ENCODE measurements around the gene PIK3AP1. TPM values are rescaled to one million over a fixed set of nuclear protein-coding genes. Genes with fewer than 3 reads are reported as not detected.

Gene PIK3AP1
- total RNA-seq, 6 donors from 2014 or later: 22.0 to 64.8 (median 34.6) TPM

DNA sequence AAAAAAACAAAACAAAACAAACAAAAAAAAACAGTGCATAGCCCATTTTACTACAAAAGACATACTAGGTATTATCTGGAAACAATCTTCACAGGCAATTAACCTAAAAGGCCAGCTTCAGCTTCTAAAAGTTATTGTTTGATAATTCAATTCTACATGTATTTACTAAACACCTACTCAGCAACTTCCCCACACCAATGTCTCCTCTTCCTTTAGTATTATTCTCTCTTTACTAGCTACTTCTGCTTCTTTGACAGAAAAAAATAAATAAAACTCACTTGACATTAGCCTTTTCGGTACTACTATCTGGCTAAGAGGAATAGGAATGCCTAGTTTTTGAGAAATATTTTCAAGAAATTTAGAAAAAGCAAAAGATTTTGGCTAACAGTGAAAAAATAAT lies 136.3 kb downstream of the PIK3AP1 start:
- ATAC-seq (ENCODE audit: low FRiP score in 2 of 2) (no peak), DNase-seq (no peak)
- Histone ChIP-seq H3K4me1 (peaks cover 53 to 75% (median 59%) of the 10 kb centered on the region in 4 donors), H3K27me3 (no peaks in the 10 kb centered on the region), H3K9me3 (no peaks in the 10 kb centered on the region), H3K27ac (no peak overlapping the region), H3K36me3 (no peaks in the 10 kb centered on the region), H3K4me3 (no peak overlapping the region)
- WGBS, 2 donors: 75 to 79% methylated on average over 1 of the region's 1 CpG
- TF ChIP-seq POLR2A (IDR thresholded peaks at IDR 0.05): no peak
- no peak for TF ChIP-seq POLR2AphosphoS5 (IDR thresholded peaks at IDR 0.05)
- TF ChIP-seq CTCF (IDR thresholded peaks at IDR 0.05): no peak
- no peak for TF ChIP-seq EP300 (IDR thresholded peaks at IDR 0.05)

- peaks cover 33 to 66% (median 46%) of the 10 kb centered on the region in 4 donors for H3K4me1 ChIP-seq
- H3K9me3 ChIP-seq: no peaks in the 10 kb centered on the region
- no peak overlapping the region for H3K4me3 ChIP-seq
- TF ChIP-seq POLR2AphosphoS5 (IDR thresholded peaks at IDR 0.05) (no peak), POLR2A (IDR thresholded peaks at IDR 0.05) (no peak), EP300 (IDR thresholded peaks at IDR 0.05) (no peak), CTCF (IDR thresholded peaks at IDR 0.05) (no peak)
- H3K27me3 ChIP-seq: no peaks in the 10 kb centered on the region
- 77 to 80% methylated on average over 2 of the region's 2 CpGs for WGBS, 2 donors
- H3K27ac ChIP-seq: no peak overlapping the region
- no peak for ATAC-seq (ENCODE audit: low FRiP score in 2 of 2)
- peaks cover 0 to 15% (median 0%) of the 10 kb centered on the region in 4 donors for H3K36me3 ChIP-seq
- no peak for DNase-seq
Measured at GRCh38 chr10:96579133-96579532, 141.2 kb downstream of the PIK3AP1 start.

GRCh38 chr10:96578633-96579032 lies 141.7 kb downstream of the PIK3AP1 start:
- Histone ChIP-seq H3K27ac (no peak overlapping the region), H3K9me3 (no peaks in the 10 kb centered on the region), H3K27me3 (no peaks in the 10 kb centered on the region), H3K4me3 (no peak overlapping the region), H3K4me1 (peaks cover 28 to 61% (median 41%) of the 10 kb centered on the region in 4 donors), H3K36me3 (peaks cover 0 to 15% (median 0%) of the 10 kb centered on the region in 4 donors)
- ATAC-seq (ENCODE audit: low FRiP score in 2 of 2): no peak
- DNase-seq: no peak
- WGBS, 2 donors: 83 to 90% methylated on average over 1 to 5 of the region's 5 CpGs
- TF ChIP-seq CTCF (IDR thresholded peaks at IDR 0.05) (no peak), POLR2AphosphoS5 (IDR thresholded peaks at IDR 0.05) (no peak), EP300 (IDR thresholded peaks at IDR 0.05) (no peak), POLR2A (IDR thresholded peaks at IDR 0.05) (no peak)

- no peaks in the 10 kb centered on the region for H3K27me3 ChIP-seq
- peaks cover 26 to 55% (median 35%) of the 10 kb centered on the region in 4 donors for H3K4me1 ChIP-seq
- no peak overlapping the region for H3K27ac ChIP-seq
- no peak for ATAC-seq (ENCODE audit: low FRiP score in 2 of 2)
- 82 to 87% methylated on average over 4 of the region's 4 CpGs for WGBS, 2 donors
- H3K9me3 ChIP-seq: no peaks in the 10 kb centered on the region
- no peak for TF ChIP-seq POLR2AphosphoS5 (IDR thresholded peaks at IDR 0.05)
- TF ChIP-seq POLR2A (IDR thresholded peaks at IDR 0.05): no peak
- no peak for TF ChIP-seq CTCF (IDR thresholded peaks at IDR 0.05)
- TF ChIP-seq EP300 (IDR thresholded peaks at IDR 0.05): no peak
- no peak for DNase-seq
- H3K36me3 ChIP-seq: peaks cover 0 to 15% (median 0%) of the 10 kb centered on the region in 4 donors
- no peak overlapping the region for H3K4me3 ChIP-seq
Measured at GRCh38 chr10:96578022-96578421, 142.3 kb downstream of the PIK3AP1 start.

GRCh38 chr10:96577069-96577468 lies 143.2 kb downstream of the PIK3AP1 start:
- WGBS, 2 donors: 81 to 83% methylated on average over 1 of the region's 1 CpG
- Histone ChIP-seq H3K9me3 (no peaks in the 10 kb centered on the region), H3K27ac (no peak overlapping the region), H3K27me3 (no peaks in the 10 kb centered on the region), H3K36me3 (peaks cover 0 to 15% (median 0%) of the 10 kb centered on the region in 4 donors), H3K4me3 (no peak overlapping the region), H3K4me1 (peaks cover 20 to 45% (median 29%) of the 10 kb centered on the region in 4 donors)
- ATAC-seq (ENCODE audit: low FRiP score in 2 of 2) (no peak), DNase-seq (no peak)
- TF ChIP-seq POLR2A (IDR thresholded peaks at IDR 0.05) (no peak), POLR2AphosphoS5 (IDR thresholded peaks at IDR 0.05) (no peak)

All from upper lobe of left lung (tissue), 6 donors.